Stomach (tissue), 4 donors: ENCODE data around the gene CHCHD3.

ENCODE experiments used
- CTCF ChIP-seq, 7 experiments: fragments of 450-650 bp in 4 of 7; fragments of 200-600 bp in 3 of 7; sonication (generic) in 3 of 7; IDR thresholded peaks; one replicate each; pipeline ENCODE4 v1.5.1; 2016 to 2019; ENCODE audit warnings: antibody characterized with exemption in 7 of 7, control low read depth in 2 of 7, mild to moderate bottlenecking in 1 of 7
- POLR2A ChIP-seq, 4 donors: fragments of 450-650 bp; IDR thresholded peaks; one replicate each; pipeline ENCODE4 v1.6.1; 2016; ENCODE audit warnings: antibody characterized with exemption in 4 of 4, control low read depth in 2 of 4, mild to moderate bottlenecking in 1 of 4, moderate library complexity in 1 of 4

- TF ChIP-seq CTCF (IDR thresholded peaks at IDR 0.05) (no peak), POLR2A (IDR thresholded peaks at IDR 0.05) (no peak)
Measured at GRCh38 chr7:132750530-132751217, 331.2 kb downstream of the CHCHD3 start.
